ENCODE measurements around the gene PCDHA13.
"Not testable (repeated sequence)": the region's sequence is repeated elsewhere in the genome, so short reads cannot be mapped to it uniquely, and the experiment has no call there.

The PCDHA13 gene

DNA sequence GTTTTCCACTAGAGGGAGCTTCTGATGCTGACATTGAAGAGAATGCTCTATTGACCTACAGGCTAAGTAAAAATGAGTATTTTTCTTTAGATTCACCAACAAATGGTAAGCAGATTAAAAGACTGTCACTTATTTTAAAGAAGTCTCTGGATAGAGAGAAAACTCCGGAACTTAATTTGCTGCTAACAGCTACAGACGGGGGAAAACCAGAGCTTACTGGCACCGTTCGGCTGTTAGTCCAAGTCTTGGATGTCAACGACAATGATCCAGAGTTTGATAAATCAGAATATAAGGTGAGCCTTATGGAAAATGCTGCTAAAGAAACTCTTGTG lies 12.4 kb upstream of the PCDHA13 start:
- no peak for DNase-seq

DNA sequence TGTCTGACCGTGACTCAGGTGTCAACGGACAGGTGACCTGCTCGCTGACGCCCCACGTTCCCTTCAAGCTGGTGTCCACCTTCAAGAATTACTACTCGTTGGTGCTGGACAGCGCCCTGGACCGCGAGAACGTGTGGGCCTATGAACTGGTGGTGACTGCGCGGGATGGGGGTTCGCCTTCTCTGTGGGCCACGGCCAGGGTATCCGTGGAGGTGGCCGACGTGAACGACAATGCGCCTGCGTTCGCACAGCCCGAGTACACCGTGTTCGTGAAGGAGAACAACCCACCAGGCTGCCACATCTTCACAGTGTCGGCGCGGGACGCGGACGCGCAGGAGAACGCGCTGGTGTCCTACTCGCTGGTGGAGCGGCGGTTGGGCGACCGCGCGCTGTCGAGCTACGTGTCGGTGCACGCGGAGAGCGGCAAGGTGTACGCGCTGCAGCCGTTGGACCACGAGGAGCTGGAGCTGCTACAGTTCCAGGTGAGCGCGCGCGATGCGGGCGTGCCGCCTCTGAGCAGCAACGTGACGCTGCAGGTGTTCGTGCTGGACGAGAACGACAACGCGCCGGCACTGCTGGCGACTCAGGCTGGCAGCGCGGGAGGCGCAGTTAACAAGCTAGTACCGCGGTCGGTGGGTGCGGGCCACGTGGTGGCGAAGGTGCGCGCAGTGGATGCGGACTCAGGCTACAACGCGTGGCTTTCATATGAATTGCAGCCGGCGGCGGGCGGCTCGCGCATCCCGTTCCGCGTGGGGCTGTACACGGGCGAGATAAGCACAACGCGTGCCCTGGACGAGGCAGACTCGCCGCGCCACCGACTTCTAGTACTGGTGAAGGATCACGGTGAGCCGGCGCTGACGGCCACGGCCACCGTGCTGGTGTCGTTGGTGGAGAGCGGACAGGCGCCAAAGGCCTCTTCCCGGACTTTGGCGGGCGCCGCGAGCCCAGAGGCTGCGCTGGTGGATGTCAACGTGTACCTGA lies 11.4 kb upstream of the PCDHA13 start:
- DNase-seq = no peak

DNA sequence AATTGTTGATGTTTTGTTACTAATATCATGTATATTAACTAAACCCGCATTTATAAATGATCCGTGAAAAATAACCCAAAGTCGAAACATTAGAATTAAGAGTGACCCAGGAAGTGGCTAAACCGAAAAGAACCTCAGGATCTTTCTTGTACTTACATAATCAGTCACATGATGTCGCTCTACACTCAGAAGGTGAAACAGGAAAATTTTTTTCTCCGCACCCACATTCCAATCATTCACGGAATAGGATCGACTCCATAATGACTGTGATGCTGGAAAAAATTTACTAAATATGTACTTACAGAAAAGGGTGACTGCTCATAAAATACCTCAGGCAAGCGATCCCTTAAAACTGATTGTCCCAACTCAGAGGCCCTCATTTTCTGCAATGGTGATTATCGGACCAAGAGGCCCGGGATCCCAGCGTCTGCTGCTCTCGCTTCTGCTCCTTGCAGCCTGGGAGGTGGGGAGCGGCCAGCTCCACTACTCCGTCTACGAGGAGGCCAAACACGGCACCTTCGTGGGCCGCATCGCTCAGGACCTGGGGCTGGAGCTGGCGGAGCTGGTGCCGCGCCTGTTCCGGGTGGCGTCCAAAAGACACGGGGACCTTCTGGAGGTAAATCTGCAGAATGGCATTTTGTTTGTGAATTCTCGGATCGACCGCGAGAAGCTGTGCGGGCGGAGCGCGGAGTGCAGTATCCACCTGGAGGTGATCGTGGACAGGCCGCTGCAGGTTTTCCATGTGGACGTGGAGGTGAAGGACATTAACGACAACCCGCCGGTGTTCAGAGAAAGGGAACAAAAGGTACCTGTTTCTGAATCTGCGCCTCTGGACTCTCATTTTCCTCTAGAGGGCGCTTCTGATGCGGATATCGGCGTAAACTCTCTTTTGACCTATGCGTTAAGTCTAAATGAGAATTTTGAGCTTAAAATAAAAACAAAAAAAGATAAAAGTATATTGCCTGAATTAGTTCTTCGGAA lies 6.5 kb upstream of the PCDHA13 start, which contains the start of gene PCDHA12:
TSS of gene PCDHA12 (plus strand) at position 224 of the 981 bp plus-strand sequence. CDS start at position 389, 165 bp downstream.
- DNase-seq = no peak

DNA sequence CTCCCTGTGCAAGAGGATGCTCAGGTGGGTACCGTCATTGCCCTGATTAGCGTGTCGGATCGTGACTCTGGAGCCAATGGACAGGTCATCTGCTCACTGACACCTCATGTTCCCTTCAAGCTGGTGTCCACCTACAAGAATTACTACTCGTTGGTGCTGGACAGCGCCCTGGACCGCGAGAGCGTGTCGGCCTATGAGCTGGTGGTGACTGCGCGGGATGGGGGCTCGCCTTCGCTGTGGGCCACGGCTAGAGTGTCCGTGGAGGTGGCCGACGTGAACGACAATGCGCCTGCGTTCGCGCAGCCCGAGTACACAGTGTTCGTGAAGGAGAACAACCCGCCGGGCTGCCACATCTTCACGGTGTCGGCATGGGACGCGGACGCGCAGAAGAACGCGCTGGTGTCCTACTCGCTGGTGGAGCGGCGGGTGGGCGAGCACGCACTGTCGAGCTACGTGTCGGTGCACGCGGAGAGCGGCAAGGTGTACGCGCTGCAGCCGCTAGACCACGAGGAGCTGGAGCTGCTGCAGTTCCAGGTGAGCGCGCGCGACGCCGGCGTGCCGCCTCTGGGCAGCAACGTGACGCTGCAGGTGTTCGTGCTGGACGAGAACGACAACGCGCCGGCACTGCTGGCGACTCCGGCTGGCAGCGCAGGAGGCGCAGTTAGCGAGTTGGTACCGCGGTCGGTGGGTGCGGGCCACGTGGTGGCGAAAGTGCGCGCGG lies 5.2 kb upstream of the PCDHA13 start:
- DNase-seq = not testable (repeated sequence)

DNA sequence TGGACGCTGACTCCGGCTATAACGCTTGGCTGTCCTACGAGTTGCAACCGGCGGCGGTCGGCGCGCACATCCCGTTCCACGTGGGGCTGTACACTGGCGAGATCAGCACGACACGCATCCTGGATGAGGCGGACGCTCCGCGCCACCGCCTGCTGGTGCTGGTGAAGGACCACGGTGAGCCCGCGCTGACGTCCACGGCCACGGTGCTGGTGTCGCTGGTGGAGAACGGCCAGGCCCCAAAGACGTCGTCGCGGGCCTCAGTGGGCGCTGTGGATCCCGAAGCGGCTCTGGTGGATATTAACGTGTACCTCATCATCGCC lies 4.7 kb upstream of the PCDHA13 start:
- no peak for DNase-seq

DNA sequence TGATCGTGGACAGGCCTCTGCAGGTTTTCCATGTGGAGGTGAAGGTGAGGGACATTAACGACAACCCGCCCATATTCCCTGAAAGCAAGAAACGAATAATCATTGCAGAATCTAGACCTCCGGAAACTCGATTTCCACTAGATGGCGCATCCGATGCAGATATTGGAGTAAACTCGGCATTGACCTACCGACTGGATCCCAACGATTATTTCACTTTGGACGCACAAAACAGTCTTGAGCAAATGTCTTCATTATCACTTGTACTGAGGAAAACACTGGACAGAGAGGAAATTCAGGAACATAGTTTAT lies 621 bp downstream of the PCDHA13 start:
- no peak for DNase-seq

DNA sequence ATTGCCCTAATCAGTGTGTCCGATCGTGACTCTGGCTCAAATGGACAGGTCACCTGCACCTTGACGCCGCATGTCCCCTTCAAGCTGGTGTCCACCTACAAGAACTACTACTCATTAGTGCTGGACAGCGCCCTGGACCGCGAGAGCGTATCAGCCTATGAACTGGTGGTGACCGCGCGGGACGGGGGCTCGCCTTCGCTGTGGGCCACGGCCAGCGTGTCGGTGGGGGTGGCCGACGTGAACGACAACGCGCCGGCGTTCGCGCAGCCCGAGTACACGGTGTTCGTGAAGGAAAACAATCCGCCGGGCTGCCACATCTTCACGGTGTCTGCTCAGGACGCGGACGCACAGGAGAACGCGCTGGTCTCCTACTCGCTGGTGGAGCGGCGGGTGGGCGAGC lies 1.4 kb downstream of the PCDHA13 start:
- DNase-seq = no peak

DNA sequence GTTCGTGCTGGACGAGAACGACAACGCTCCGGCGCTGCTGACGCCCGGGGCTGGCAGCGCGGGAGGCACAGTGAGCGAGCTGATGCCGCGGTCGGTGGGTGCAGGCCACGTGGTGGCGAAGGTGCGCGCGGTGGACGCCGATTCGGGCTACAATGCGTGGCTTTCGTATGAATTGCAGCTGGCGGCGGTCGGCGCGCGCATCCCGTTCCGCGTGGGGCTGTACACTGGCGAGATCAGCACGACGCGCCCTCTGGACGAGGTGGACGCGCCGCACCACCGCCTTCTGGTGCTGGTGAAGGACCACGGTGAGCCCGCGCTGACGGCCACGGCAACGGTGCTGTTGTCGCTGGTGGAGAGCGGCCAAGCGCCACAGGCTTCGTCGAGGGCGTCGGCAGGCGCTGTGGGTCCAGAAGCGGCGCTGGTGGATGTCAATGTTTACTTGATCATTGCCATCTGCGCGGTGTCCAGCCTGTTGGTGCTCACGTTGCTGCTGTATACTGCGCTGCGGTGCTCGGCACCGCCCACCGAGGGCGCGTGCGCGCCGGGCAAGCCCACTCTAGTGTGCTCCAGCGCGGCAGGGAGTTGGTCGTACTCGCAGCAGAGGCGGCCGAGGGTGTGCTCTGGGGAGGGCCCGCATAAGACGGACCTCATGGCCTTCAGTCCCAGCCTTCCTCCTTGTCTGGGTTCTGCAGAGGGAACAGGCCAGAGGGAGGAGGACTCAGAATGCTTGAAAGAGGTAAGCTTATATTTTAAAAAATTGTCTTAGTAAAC lies 2.2 kb downstream of the PCDHA13 start:
- no peak for DNase-seq

DNA sequence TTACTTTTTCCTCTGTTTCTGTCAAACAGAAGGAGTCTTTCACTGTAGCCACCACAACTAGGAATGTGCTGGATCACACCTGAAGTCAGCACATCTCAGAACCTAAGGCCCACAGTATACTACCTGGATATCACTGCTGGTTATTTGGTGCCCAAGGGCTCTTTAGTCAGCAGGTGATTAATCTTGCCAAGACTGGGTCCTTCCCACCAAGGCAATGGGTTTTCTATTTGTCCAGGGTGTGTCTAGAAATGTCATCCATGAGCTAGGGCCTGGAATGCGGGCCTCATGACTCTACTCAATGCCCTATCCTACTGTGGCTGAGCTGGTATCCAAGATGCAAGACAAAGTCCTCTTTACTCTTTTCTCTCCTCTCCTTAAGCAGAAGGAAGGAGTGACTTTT lies 34.4 kb downstream of the PCDHA13 start:
- no peak for DNase-seq

DNA sequence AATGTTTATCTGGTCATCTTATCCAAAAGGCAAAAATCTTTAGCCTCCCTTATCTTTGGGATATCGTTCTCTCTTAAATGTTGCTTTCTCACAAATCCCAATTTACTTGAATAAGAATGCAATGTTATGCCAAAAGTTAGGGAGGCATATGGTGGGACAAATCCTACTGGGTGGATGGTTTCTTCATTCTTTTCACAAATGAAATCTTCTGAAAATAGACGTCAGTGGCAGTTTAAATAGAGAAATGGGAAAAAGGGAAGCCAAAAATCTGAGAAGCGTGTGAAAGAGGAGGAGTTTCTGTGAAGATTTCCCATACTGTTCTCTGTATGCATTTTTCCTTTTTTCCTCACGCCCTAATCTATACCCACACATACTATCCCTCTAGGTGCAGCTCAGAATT lies 41.7 kb downstream of the PCDHA13 start:
- no peak for DNase-seq

DNA sequence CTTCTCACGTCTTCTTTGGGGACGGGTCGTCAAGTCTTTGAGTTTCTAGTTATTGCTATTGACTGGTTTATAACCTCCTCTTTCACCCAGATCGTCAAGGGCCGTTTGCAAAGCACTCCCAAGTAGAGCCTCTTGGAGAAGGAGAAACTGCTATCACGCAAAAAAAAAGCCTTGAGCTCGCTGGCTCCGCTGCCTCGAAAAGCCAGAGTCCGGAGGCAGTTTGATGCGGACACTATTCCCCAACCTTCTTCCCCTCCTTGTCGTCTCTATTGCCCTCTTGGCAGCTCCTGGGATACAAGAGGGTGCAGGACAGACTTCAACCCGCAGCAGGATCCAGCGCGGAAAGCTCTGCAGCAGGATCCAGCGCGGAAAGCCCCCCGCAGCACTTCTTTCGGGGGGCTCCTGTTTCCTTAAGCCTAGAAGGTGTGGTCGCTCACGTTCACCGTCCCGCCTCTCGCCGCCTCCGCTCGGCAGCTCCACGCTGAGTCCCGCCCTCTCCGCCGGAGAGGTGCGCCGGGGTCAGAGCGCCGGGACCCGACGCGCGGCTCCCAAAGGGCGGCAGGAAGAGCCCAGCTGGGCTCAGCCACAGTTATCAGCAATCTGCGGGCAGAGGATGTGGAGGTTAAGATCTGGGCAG lies 44.0 kb downstream of the PCDHA13 start, which contains the start of gene PCDHAC1:
TSS of gene PCDHAC1 (plus strand) at position 494 of the 637 bp plus-strand sequence. CDS start 594 bp downstream, outside the sequence.
- peak; percentile 71 to 77 for DNase-seq

DNA sequence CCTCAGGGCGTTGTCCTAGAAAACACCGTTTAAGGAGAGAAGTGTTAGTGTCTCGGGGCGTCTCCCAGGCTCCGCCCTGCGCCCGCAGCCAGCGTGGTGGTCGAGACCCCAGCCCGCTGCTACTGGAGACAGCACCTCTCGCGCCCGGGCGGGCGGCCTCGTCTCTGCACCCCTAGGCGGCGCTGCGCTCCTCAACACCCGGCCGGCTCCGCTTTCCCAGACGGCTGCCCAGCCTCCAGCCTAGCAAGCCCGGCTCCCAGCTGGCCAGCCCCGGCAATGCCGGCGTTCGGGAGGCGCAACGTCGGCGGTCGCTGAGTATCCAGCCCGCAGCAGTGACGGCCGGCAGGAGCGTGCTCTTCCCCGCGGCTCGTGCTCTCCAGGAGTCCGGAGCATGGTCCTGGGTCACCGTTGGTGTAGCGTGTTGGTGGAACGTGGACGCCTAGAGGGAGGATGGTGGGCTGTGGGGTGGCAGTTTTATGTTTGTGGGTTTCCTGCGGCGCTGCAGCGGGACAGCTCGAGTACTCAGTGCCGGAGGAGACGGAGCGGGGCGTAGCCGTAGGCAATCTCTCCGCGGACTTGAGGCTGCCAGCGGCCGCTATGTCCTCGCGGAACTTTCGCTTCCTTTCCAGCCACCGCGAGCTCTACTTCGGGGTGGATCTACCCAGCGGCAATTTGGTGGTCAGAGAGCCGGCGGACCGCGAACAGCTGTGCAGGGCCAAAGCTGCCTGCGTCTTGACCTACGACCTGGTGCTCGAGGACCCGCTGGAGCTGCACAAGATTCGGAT lies 44.7 kb downstream of the PCDHA13 start:
- peak; percentile 87 for DNase-seq

DNA sequence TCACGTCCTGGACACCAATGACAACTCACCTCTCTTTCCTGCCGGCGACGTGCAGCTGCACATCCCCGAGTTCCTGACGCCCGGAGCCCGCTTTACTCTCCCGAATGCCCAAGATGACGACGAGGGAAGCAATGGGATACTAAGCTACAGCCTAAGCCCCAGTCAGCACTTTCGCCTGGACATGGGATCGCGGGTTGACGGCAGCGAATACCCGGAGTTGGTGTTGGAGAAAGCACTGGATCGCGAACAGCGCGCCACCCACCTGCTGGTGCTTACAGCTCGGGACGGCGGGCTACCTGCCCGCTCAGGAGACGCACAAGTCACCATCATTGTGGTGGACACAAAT lies 45.3 kb downstream of the PCDHA13 start:
- no peak for DNase-seq
